Spleen (tissue), 11 donors: ENCODE data around the gene CAMK2G. TPM values are rescaled to one million over a fixed set of nuclear protein-coding genes. Genes with fewer than 3 reads are reported as not detected.
"Not testable (repeated sequence)": the region's sequence is repeated elsewhere in the genome, so short reads cannot be mapped to it uniquely, and the experiment has no call there.

ENCODE experiments used
- DNase-seq: peaks from one replicate; pipeline ENCODE4 v3.0.0-alpha.2; 2020
- H3K27ac ChIP-seq, 8 donors: fragments of 200-600 bp; sonication (generic) in 7 of 8; 1 replicate in 4 of 8; 2 replicates in 4 of 8; pipeline versions ENCODE4 v1.5.0 to v1.8.0; 2016 to 2021; ENCODE audit warnings: inconsistent platforms in 4 of 8, mild to moderate bottlenecking in 4 of 8, moderate library complexity in 1 of 8
- H3K27me3 ChIP-seq, 7 donors: fragments of 200-600 bp; sonication (generic) in 6 of 7; replicated peaks in 1 of 7; 1 replicate in 4 of 7; 2 replicates in 3 of 7; pipeline versions ENCODE4 v1.5.0 to v1.8.0; 2016 to 2021; ENCODE audit warnings: inconsistent platforms in 3 of 7, mild to moderate bottlenecking in 1 of 7
- H3K36me3 ChIP-seq, 6 donors: fragments of 200-600 bp; sonication (generic) in 5 of 6; 1 replicate in 4 of 6; 2 replicates in 2 of 6; pipeline versions ENCODE4 v1.5.0 to v1.8.0; 2016 to 2021; ENCODE audit warnings: inconsistent platforms in 2 of 6
- H3K4me1 ChIP-seq, 6 donors: fragments of 200-600 bp; sonication (generic) in 5 of 6; 1 replicate in 3 of 6; 2 replicates in 3 of 6; pipeline versions ENCODE4 v1.5.0 to v1.8.0; 2016 to 2021; ENCODE audit warnings: inconsistent platforms in 3 of 6
- H3K4me3 ChIP-seq, 8 donors: fragments of 200-600 bp; sonication (generic) in 7 of 8; 1 replicate in 4 of 8; 2 replicates in 4 of 8; pipeline versions ENCODE4 v1.5.0 to v1.8.0; 2016 to 2021; ENCODE audit warnings: inconsistent platforms in 4 of 8, mild to moderate bottlenecking in 4 of 8, moderate library complexity in 2 of 8
- H3K9me3 ChIP-seq, 8 donors: fragments of 200-600 bp; sonication (generic) in 7 of 8; 1 replicate in 4 of 8; 2 replicates in 4 of 8; pipeline versions ENCODE4 v1.5.0 to v1.8.0; 2016 to 2021; ENCODE audit warnings: inconsistent platforms in 4 of 8
- CTCF ChIP-seq, 11 experiments: fragments of 200-600 bp in 7 of 11; fragments of 450-650 bp in 4 of 11; sonication (generic) in 4 of 11; IDR thresholded peaks in 8 of 11; conservative IDR thresholded peaks in 3 of 11; 1 replicate in 7 of 11; 2 replicates in 4 of 11; pipeline versions ENCODE4 v1.4.0 to v1.8.0; 2016 to 2021; ENCODE audit warnings: antibody characterized with exemption in 11 of 11, inconsistent platforms in 4 of 11, mild to moderate bottlenecking in 1 of 11
- POLR2A ChIP-seq, 3 donors: fragments of 450-650 bp; IDR thresholded peaks; one replicate each; pipeline ENCODE4 v1.5.1; 2017; ENCODE audit warnings: antibody characterized with exemption in 3 of 3, mild to moderate bottlenecking in 1 of 3
- POLR2AphosphoS5 ChIP-seq, 3 donors: sonication (generic); formaldehyde crosslinking; IDR thresholded peaks; one replicate each; pipeline ENCODE4 v1.5.1; 2017; ENCODE audit warnings: antibody characterized with exemption in 3 of 3
- WGBS, 5 donors: extraction: QIAGEN DNeasy Blood & Tissue Kit in 3 of 5; methylation state at CpG; one replicate each; pipeline versions ENCODE4 v1.1.5 to v1.1.7; 2013 to 2018; 5-methylcytosine and 5-hydroxymethylcytosine counted together
- intact Hi-C: fragments of 100-400 bp; cut with DNase I; formaldehyde crosslinking; loops from one replicate; pipeline ENCODE4 v1.15.0; 2023; ENCODE audit warnings: low total_unique reads
- polyA plus RNA-seq, 3 donors: library from polyadenylated mRNA; stranded (reverse); fragments of 200-250 nt; gene quantifications; one replicate each; pipeline ENCODE4 v1.2.1, GENCODE V29; 2013
- total RNA-seq, 7 donors: library from RNA; depleted of rRNA in 3 of 7; stranded (reverse); fragments of >200 nt in 3 of 7; fragmentation: NEBNext Ultra II Directional in 4 of 7; extraction: Animal tissue kit (Norgen Biotek cat#: 25700) in 4 of 7; gene quantifications; one replicate each; pipeline versions ENCODE4 v1.1.0 to v1.2.1, GENCODE V29; 2016 to 2021
- donor health status: healthy with polysubstance abuse.
- donor health status: DM: no; HTN: no; CAD: no; lungs with moderate emphysema.
- donor health status: DM: no; HTN: no; CAD: no.
- donor health status: Bipolar disorder and iron deficiency.
- donor health status: healthy.
- donor health status: DM: no; HTN: no; CAD: no.
- donor health status: DM: yes; HTN: yes; CAD: no.

CAMK2G gene
- total and polyA plus RNA-seq, 10 donors, result 10.4 to 55.2 (median 43.9) TPM

GRCh38 chr10:73898730-73899410 lies 24.5 kb upstream of the CAMK2G start:
- Histone ChIP-seq H3K4me3 (no peak overlapping the region), H3K36me3 (no peaks in the 10 kb centered on the region), H3K9me3 (no peaks in the 10 kb centered on the region), H3K27me3 (no peaks in the 10 kb centered on the region), H3K27ac (no peak overlapping the region), H3K4me1 (peaks cover 0 to 27% (median 0%) of the 10 kb centered on the region in 6 donors)
- WGBS, 5 donors, result 62 to 75% (median 75%) methylated on average over 2 of the region's 2 CpGs
- intact Hi-C loops, result no loop called here
- no peak for DNase-seq
- TF ChIP-seq POLR2AphosphoS5 (IDR thresholded peaks at IDR 0.05) (no peak), CTCF (IDR thresholded peaks at IDR 0.05 in 8 of 11, conservative IDR thresholded peaks at IDR 0.05 in 3 of 11) (no peak), POLR2A (IDR thresholded peaks at IDR 0.05) (no peak)

- intact Hi-C loops, result no loop called here
- Histone ChIP-seq H3K9me3 (no peaks in the 10 kb centered on the region), H3K27me3 (no peaks in the 10 kb centered on the region), H3K4me3 (no peak overlapping the region), H3K27ac (no peak overlapping the region), H3K4me1 (peaks cover 0 to 27% (median 0%) of the 10 kb centered on the region in 6 donors), H3K36me3 (no peaks in the 10 kb centered on the region)
- no peak for DNase-seq
- WGBS, 5 donors, result 83 to 100% (median 92%) methylated on average over 1 of the region's 1 CpG
- TF ChIP-seq POLR2AphosphoS5 (IDR thresholded peaks at IDR 0.05) (no peak), POLR2A (IDR thresholded peaks at IDR 0.05) (no peak), CTCF (IDR thresholded peaks at IDR 0.05 in 8 of 11, conservative IDR thresholded peaks at IDR 0.05 in 3 of 11) (no peak)
Measured at GRCh38 chr10:73897693-73898092, 23.3 kb upstream of the CAMK2G start.

DNA sequence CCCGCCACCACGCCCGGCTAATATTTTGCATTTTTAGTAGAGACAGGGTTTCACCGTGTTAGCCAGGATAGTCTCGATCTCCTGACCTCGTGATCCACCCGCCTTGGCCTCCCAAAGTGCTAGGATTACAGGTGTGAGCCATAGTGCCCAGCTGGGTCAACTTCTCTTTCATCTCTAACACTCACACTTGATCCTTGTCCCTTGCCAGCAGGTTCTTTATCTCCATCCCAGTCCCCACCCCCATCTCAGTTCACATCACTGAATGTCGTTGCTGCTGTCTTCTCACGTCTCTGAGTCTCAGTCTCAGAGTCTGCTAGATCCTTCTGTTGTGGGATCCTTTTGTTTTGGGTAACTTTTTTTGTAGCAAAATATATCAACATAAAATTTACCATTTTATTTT lies 21.0 kb upstream of the CAMK2G start:
- intact Hi-C loops, H3K27ac ChIP-seq, H3K4me3 ChIP-seq, H3K27me3 ChIP-seq, DNase-seq, H3K36me3 ChIP-seq, H3K9me3 ChIP-seq: not testable (repeated sequence)
- H3K4me1 ChIP-seq, result peaks cover 0 to 11% (median 0%) of the 10 kb centered on the region in 6 donors
- 93 to 98% (median 97%) methylated on average over 8 to 9 of the region's 9 CpGs for WGBS, 5 donors

DNA sequence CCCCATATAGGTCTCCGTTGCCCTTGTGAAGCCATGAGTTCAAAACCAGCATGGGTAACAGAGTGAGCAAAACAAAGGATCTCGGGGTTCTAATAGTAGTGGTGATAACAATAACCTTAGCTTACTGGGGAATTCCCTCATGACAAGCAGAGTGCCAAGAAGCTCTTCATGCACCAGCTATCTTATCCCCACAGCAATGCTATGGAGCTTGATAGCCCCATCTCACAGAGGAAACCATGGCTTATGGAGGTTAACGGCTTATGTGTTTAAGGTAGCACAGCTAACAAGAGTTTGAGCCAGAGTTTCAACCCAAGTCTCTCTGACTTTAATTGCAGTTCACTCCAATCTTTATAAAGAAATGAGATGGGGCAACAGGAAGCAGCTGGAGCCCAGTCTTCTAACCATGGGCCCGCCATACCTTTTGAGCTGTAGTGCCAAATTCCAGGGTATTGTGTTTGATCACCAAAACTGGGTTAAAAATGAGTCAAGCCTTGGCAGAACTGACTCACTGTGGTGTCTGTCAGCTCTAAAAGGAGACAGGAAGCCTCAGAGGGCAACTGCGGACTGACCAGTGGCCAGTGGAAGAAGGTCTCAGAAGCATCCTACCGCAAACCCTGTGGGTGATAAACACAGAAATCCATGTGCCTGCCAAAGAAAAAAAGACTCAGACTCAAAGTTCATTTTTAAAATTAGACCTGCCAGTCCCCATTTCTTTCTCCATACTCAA lies 20.1 kb upstream of the CAMK2G start:
- no peaks in the 10 kb centered on the region for H3K27me3 ChIP-seq
- no peaks in the 10 kb centered on the region for H3K9me3 ChIP-seq
- H3K36me3 ChIP-seq, result no peaks in the 10 kb centered on the region
- intact Hi-C loops, result no loop called here
- no peak for TF ChIP-seq POLR2AphosphoS5 (IDR thresholded peaks at IDR 0.05)
- no peak for TF ChIP-seq CTCF (IDR thresholded peaks at IDR 0.05 in 8 of 11, conservative IDR thresholded peaks at IDR 0.05 in 3 of 11)
- no peak for TF ChIP-seq POLR2A (IDR thresholded peaks at IDR 0.05)
- H3K27ac ChIP-seq, result no peak overlapping the region
- peaks cover 0 to 3% (median 0%) of the 10 kb centered on the region in 6 donors for H3K4me1 ChIP-seq
- H3K4me3 ChIP-seq, result no peak overlapping the region
- DNase-seq, result no peak
- WGBS, 5 donors, result 62 to 73% (median 69%) methylated on average over 6 of the region's 6 CpGs
